ENCODE data around the gene DGKQ. TPM values are rescaled to one million over a fixed set of nuclear protein-coding genes. Genes with fewer than 3 reads are reported as not detected.

DGKQ gene
- total and polyA plus RNA-seq, 9 of the 15 experiments (the other 6 are each of a cell fraction or from before 2014, with no cell fraction given): 0.17 to 22.0 (median 5.6) TPM

DNA sequence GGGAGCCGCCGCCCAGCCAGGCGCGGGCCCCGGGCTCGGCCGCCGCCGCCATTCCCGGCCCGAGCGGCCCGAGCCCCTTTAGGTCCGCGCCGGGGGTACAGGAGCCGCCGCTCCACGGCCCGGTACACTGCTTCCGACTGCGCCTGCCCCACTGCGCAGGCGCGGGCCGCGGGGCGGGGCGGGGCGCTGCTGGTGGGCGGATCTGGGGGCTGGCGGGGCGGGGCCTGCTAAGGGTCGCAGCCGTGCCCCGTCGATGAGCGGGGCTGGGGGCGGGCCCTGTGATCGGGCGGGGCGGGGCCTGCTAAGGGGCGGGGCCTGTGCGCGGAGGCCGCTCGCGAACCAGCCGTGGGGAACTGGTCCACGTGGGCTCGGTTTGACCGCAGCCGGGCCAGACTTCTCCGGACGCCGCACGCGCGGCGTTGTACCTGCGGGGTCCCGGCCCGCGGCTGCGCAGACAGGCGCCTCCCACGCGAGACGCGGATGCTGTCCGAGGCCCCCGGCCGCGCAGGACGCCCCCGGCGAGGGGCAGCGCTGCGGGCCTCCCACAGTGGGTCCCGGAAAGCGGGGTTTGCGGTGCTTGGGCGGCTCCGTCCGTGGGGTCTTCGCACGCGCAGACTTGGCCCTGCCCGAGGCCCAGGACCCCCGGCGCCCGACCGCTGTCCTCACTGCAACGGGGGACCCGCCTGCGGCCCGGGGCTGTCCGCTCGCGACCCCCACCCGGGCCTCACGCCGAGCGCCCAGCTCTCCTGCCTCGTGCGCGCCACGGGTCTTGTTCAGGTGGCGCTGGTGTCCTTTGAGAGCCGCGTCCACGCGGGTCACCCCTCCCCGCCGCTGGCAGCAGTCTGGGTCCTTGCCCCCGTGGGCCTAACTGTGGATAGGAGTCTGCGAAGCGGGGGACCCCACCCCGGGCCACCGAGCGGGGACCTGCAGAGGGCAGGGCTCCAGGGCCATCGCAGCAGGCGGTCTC lies at the start of gene DGKQ (continued):
- TF ChIP-seq, protein P1, sequence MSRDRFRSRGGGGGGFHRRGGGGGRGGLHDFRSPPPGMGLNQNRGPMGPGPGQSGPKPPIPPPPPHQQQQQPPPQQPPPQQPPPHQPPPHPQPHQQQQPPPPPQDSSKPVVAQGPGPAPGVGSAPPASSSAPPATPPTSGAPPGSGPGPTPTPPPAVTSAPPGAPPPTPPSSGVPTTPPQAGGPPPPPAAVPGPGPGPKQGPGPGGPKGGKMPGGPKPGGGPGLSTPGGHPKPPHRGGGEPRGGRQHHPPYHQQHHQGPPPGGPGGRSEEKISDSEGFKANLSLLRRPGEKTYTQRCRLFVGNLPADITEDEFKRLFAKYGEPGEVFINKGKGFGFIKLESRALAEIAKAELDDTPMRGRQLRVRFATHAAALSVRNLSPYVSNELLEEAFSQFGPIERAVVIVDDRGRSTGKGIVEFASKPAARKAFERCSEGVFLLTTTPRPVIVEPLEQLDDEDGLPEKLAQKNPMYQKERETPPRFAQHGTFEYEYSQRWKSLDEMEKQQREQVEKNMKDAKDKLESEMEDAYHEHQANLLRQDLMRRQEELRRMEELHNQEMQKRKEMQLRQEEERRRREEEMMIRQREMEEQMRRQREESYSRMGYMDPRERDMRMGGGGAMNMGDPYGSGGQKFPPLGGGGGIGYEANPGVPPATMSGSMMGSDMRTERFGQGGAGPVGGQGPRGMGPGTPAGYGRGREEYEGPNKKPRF (IDR thresholded peaks at IDR 0.05; ENCODE audit: low read depth, low read length): no peak
- no peak for TF ChIP-seq NCOA2 (IDR thresholded peaks at IDR 0.05; ENCODE audit: partially characterized antibody in 2 of 2)
- TF ChIP-seq, protein P2, sequence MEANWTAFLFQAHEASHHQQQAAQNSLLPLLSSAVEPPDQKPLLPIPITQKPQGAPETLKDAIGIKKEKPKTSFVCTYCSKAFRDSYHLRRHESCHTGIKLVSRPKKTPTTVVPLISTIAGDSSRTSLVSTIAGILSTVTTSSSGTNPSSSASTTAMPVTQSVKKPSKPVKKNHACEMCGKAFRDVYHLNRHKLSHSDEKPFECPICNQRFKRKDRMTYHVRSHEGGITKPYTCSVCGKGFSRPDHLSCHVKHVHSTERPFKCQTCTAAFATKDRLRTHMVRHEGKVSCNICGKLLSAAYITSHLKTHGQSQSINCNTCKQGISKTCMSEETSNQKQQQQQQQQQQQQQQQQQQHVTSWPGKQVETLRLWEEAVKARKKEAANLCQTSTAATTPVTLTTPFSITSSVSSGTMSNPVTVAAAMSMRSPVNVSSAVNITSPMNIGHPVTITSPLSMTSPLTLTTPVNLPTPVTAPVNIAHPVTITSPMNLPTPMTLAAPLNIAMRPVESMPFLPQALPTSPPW (CRISPR knock-in tag; IDR thresholded peaks at IDR 0.05): peak; percentile 77
- TF ChIP-seq, protein P3, sequence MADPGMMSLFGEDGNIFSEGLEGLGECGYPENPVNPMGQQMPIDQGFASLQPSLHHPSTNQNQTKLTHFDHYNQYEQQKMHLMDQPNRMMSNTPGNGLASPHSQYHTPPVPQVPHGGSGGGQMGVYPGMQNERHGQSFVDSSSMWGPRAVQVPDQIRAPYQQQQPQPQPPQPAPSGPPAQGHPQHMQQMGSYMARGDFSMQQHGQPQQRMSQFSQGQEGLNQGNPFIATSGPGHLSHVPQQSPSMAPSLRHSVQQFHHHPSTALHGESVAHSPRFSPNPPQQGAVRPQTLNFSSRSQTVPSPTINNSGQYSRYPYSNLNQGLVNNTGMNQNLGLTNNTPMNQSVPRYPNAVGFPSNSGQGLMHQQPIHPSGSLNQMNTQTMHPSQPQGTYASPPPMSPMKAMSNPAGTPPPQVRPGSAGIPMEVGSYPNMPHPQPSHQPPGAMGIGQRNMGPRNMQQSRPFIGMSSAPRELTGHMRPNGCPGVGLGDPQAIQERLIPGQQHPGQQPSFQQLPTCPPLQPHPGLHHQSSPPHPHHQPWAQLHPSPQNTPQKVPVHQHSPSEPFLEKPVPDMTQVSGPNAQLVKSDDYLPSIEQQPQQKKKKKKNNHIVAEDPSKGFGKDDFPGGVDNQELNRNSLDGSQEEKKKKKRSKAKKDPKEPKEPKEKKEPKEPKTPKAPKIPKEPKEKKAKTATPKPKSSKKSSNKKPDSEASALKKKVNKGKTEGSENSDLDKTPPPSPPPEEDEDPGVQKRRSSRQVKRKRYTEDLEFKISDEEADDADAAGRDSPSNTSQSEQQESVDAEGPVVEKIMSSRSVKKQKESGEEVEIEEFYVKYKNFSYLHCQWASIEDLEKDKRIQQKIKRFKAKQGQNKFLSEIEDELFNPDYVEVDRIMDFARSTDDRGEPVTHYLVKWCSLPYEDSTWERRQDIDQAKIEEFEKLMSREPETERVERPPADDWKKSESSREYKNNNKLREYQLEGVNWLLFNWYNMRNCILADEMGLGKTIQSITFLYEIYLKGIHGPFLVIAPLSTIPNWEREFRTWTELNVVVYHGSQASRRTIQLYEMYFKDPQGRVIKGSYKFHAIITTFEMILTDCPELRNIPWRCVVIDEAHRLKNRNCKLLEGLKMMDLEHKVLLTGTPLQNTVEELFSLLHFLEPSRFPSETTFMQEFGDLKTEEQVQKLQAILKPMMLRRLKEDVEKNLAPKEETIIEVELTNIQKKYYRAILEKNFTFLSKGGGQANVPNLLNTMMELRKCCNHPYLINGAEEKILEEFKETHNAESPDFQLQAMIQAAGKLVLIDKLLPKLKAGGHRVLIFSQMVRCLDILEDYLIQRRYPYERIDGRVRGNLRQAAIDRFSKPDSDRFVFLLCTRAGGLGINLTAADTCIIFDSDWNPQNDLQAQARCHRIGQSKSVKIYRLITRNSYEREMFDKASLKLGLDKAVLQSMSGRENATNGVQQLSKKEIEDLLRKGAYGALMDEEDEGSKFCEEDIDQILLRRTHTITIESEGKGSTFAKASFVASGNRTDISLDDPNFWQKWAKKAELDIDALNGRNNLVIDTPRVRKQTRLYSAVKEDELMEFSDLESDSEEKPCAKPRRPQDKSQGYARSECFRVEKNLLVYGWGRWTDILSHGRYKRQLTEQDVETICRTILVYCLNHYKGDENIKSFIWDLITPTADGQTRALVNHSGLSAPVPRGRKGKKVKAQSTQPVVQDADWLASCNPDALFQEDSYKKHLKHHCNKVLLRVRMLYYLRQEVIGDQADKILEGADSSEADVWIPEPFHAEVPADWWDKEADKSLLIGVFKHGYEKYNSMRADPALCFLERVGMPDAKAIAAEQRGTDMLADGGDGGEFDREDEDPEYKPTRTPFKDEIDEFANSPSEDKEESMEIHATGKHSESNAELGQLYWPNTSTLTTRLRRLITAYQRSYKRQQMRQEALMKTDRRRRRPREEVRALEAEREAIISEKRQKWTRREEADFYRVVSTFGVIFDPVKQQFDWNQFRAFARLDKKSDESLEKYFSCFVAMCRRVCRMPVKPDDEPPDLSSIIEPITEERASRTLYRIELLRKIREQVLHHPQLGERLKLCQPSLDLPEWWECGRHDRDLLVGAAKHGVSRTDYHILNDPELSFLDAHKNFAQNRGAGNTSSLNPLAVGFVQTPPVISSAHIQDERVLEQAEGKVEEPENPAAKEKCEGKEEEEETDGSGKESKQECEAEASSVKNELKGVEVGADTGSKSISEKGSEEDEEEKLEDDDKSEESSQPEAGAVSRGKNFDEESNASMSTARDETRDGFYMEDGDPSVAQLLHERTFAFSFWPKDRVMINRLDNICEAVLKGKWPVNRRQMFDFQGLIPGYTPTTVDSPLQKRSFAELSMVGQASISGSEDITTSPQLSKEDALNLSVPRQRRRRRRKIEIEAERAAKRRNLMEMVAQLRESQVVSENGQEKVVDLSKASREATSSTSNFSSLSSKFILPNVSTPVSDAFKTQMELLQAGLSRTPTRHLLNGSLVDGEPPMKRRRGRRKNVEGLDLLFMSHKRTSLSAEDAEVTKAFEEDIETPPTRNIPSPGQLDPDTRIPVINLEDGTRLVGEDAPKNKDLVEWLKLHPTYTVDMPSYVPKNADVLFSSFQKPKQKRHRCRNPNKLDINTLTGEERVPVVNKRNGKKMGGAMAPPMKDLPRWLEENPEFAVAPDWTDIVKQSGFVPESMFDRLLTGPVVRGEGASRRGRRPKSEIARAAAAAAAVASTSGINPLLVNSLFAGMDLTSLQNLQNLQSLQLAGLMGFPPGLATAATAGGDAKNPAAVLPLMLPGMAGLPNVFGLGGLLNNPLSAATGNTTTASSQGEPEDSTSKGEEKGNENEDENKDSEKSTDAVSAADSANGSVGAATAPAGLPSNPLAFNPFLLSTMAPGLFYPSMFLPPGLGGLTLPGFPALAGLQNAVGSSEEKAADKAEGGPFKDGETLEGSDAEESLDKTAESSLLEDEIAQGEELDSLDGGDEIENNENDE (IDR thresholded peaks at IDR 0.05; ENCODE audit: low read depth, low read length): no peak
- no peak for TF ChIP-seq SMARCE1 (IDR thresholded peaks at IDR 0.05)
- no peak for TF ChIP-seq COPS2 (conservative IDR thresholded peaks at IDR 0.05)
- peak; percentile 59 for TF ChIP-seq MYC (IDR thresholded peaks at IDR 0.05; ENCODE audit: low read depth, low read length)
- no peak for TF ChIP-seq MYC (CRISPR knock-in tag; IDR thresholded peaks at IDR 0.05; ENCODE audit: borderline replicate concordance, low read depth)
- no peak for TF ChIP-seq KAT2B (IDR thresholded peaks at IDR 0.05; ENCODE audit: low read depth, low read length)
- no peak for TF ChIP-seq ZNF316 (IDR thresholded peaks at IDR 0.05)
- TF ChIP-seq RBM25 (IDR thresholded peaks at IDR 0.05; ENCODE audit: low read depth, low read length, severe bottlenecking): no peak
- TF ChIP-seq FOS (IDR thresholded peaks at IDR 0.05; ENCODE audit: extremely low read depth, insufficient read length): no peak
